Stimulated activated CD8-positive, alpha-beta memory T cell treated with anti-CD3 and anti-CD28 coated beads, Interleukin-15, amount 100 ng/mL, for 48 hours (primary cell): ENCODE measurements around the gene MYMK.

Source experiments
- DNase-seq, 2 donors: peaks; one replicate each; pipeline ENCODE4 v3.0.0-alpha.2; 2020; ENCODE audit warnings: low read depth in 2 of 2

Gene MYMK

DNA sequence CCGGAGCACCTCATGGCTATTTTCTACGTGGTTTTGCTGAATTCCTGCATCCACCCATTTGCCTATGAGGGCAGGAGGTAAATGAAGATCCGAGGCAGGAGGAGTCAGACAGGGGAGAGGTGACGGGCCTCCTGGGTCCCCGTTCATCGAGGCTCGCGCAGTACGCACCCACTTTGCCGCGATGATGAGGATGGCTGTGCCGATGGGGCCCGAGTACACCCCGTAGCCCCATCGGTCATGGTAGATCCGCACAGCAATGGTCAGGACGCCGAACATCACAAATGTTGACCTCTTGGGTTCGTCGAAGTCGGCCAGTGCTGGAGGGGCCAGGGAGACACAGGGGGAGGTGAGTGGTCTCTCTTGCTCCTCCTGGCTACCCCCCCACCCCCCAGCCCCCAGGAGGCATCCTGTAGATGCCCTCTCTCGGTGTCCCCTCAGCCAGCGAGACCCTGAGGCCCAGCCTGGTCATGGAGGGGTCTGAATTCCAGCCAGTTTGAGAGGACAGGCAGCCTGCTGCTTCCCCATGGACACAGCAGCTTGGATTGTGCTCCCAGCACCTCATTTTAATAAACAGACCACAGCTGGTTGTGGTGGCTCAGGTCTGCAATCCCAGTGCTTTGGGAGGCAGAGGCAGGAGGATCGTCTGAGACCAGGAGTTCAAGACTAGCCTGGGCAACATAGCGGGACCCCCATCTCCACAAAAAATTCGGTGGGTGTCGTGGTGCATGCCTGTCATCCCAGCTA, 5.9 kb downstream of the MYMK start:
- no peak for DNase-seq

DNA sequence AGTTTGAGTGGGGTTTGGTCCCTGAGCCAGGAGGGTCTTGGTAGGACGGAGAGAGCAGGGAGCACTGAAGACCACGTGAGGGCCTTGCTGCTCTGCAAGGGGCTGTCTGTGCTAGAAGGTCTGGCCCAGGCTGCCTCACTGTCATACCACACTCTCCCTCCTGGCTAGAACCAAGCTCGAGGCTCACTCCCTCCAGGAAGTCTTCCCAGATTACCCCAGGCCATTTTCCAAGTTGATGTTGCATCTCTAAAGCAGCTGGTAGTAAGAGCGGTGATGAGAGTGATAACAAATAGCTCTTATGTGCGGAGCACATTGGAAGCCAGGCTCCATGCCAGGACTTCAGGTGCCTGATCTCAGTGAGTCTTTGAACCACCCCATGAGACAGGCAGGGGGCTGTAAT, 6.6 kb downstream of the MYMK start:
- no peak for DNase-seq

DNA sequence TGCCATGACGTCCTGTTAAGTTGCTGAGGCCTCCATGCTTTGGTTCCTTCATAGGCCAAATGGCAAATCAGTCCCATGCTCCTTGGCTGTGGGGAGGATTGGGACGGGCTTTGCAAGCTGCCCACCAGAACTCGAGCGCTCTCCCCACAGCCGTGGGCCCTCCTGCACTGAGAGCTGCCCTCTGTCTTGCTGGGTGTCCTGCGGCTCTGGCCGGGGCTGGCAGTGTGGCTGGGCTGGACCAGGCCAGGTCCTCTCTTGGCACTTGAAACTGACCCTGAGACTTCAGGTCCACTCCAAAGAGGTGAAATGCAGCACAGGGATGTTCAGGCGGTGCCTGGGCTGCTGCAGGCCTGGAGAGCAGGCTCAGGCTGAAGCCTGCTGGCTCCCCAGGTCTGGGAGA, 7.0 kb downstream of the MYMK start:
- no peak for DNase-seq

DNA sequence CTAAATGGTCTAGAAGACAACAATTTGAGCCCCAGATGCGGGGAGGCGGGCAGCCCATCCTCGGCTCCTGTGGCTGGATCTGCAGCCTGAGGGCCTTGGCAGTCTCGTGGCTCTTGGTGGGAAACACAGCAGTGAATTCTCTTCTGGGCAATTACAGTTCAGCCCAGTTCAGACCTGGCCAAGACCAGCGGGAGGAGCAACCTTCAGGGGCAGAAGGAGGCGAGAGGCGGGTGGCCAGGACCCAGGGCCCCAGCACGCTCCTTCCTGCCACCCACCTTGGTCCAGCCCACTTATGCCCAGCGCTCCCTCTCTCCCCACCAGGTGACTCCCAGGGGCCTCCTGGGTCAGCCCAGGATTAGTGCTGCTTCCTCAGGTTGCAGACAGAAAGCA, 7.8 kb downstream of the MYMK start:
- DNase-seq, result no peak

DNA sequence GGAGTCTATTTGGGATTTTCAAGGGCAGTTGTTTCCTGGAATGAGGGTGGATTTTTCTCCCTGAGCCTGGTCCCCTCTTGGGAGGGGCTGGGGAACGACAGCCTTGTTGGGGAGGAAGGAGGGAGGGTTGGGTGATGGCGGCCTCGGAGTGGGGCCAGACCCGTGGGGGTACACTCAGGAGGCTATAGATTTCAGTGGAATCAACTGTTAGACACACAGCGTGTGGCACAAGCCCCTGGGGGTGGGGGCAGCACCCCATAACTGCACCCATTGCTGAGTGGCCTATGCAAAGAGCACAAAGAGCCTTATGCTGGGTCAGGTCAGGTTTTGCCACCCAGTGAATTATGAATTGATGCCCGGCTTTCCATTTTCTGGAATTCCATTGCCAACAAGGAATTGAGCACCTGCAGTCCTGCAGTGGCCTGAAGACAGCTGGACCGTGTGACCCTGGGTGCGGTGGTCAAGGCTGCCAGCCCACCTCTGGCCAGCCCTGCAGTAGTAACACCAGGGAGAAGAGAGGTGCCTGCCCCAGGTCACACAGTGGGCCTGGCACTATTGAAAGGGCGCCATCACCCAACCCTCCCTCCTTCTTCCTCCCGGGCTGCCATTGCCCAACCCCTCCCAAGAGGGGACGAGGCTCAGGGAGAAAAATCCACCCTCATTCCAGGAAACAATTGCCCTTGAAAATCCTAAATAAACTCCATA, 8.4 kb downstream of the MYMK start:
- DNase-seq, result no peak

DNA sequence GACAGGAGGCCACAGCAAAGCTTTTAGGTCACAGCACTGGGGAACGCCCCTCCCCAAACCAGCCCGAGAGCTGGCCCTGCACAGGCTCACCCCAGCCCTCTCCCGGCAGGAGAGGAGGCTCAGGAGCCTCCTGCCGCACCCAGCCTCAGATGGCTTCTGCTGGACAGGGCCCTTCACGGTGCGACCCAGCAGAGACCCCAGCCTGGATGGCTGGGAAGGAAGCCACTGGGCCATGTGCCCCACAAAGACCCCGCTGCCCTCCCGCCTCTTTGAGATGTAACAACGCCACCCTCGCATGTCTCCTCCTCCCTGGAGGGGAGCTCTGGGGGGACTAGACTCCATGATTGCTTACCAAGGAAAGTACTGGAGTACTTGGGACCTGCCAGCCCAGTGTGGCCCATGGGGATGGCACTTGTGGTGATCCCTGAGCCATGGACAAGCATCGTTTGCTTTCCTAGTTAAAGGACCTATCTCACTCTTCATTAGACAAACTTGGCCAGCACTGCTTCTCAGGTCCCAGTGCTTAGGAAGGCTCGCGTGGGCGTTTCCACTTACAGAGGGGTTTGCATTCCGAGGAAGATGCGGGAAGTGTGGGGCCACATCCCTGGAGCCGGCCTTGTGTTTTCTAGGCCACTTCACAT, 9.0 kb downstream of the MYMK start:
- no peak for DNase-seq

DNA sequence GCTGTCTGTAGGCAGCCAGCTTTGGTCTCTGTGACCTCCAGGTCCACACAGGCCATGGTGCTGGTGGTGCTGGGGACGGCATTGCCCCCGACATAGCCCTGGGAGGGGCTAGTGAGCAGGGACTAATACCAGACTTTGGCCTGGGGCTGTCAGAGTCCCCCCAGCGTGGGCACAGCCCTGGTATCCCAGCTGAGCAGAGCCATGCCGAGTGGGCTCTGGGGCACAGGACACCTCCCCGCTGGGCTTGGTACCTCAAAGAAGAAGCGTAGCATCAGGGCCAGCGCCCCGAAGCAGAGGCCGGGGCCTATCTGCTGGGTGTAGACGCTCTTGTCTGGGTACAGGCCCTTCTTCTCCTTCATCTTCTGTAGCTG, 9.5 kb downstream of the MYMK start:
- DNase-seq, result no peak

DNA sequence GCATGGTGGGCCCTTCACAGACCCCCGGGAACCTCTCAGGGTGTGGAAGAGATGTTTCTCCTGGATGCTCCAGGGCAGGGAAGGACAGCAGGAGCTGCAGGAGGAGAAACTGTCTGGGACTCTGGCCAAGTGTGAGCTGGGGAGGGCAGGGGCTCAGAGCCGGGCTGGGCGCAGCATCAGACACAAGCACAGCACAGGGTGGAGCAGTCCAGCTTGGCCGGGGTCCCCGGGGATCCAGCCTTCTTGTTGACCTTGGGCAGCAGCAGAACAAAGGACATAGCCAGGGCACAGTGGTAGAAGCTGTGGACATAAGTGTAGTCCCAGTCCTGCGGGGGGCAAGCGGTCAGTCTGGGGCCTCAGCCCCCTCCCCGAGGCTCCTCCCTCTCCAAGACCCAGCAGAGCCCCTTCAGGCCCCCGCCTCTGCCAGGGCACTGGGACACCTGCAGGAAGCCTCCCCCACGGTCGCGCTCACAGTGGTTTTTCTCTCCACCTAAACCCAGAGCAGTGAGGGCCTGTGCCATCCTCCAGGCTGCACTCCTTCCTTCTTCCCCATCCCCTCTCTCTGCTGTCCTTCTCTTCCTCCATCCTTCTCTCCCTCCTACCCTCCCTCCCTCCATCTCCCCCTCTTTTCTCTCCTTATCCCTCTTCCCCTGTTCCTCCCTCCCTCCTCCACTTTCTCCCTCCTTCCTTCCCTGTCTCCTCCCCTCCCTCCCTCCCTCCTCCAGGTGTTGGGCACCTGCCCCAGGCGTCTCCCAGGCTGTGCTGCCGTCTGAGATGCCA, 10.1 kb downstream of the MYMK start:
- DNase-seq, result no peak

DNA sequence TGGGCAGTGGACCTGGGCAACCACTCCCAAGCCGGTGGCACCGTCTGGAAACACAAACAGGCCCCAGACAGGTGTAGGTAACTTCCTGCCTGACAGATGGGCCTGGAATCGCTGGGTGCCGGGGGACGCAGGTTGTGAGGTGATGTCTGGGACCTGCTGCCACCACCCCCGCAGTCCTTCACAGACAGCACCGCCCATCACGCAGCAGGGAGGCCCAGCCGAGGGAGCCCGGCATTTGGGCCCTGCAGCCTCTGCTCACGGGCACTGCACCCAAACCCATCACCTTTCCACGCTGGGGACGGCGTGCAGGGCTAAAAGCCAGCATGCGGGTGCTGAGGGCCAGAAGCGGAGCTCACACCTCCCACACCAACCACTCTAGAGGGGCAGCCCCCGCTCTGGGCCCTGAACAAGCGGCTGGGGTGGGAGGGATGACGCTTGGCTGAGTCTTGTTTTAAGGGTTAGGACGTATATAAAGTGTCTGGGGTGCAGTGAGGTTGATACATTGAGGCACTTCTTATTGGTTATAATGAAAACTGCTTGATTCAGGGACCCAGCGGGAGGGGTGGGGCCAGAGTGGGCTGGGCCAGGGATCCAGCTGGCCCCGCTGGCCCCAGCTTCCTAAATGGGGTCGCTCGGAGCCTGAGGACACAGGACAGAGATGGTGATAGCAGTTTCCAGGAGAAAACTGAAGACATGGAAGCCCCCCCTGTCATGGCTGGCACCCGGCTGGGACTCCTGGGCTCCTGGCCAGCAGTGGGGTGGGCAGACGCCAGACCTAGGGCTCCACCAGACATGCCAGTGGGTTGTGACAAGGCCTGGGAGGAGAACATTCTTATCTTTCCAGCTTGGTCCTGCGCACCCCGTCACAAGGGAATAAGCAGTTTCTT, 11.3 kb downstream of the MYMK start:
- DNase-seq, result no peak

DNA sequence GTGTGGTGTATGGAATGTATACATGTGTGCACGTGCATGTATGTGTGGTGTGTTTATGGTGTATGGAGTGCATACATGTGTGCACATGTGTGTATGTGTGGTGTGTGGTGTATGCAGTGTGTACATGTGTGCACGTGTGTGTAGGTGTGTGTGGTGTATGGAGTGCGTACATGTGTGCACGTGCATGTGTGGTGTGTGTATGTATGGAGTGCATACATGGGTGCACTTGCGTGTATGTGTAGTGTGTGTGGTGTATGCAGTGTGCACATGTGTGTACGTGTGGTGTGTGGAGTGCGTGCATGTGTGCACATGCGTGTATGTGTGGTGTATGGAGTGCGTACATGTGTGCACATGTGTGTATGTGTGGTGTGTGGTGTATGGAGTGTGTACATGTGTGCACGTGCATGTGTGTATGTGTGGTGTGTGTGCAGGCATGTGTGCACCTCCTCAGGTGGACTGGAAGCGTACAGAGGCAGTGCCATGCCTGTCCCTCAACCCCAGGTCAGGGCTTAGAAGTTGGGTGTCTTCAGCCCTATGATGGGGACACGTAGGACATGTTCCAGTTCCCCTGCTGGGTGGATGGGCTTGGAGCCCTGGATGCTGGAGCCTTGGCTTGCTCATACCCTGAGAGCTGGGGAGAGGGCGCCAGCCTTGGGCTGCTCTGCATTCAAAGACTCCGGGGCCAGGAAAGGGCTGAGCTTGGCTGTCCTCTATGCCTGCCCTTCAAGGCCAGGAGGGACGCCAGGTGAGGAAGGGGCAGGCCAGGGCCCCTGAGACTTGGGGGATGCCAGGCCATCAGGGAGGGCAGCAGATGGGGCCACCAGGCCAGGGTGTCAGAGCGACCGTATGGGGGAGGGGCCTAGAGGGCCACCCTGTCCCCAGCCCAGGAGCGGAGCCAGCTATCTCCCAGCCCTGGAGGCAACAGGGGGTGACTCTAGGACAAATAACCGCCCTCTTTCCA, 12.2 kb downstream of the MYMK start:
- DNase-seq, result no peak

DNA sequence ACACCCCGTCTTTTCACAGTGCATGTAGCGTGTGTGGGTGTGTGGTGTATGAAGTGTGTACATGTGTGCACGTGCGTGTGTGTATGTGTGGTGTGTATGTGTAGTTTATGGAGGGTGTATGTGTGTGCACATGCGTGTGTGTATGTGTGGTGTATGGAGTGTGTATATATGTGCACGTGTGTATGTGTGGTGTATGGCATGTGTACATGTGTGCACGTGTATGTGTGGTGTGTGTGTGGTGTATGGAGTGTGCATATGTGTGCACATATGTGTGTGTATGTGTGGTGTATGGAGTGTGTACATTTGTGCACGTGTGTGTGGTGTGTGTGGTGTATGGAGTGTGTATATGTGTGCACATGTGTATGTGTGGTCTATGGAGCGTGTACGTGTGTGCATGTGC, 13.2 kb downstream of the MYMK start:
- DNase-seq, result no peak

DNA sequence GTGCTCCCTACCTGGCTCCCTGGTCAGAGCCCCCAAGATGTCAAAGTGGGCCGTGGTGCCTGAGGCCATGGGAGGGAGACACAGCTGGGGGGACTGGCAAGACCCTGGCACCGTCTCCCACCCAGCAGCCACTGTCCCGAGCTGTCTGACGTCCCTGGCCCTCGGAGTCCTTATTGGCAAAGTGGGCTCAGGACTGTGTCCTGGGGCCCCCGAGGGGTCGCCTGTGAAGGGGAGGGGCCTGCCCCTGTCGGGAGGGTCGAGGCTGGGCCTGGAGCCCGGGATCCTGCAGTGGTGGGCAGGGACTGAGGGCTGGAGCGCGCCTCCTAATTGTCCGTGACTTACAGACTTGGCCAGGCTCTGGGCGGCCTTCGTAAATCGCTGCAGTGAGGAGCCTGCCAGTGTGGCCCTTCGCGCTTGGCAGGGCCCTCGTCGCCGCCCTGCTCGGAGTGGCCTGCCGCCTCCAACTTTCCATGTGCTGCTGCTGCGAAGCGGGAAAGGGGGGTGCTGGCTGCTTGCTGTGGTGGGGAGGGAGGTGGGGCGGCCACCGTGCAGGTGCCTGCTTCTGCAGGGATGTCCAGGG, 13.7 kb downstream of the MYMK start:
- DNase-seq, result no peak

DNA sequence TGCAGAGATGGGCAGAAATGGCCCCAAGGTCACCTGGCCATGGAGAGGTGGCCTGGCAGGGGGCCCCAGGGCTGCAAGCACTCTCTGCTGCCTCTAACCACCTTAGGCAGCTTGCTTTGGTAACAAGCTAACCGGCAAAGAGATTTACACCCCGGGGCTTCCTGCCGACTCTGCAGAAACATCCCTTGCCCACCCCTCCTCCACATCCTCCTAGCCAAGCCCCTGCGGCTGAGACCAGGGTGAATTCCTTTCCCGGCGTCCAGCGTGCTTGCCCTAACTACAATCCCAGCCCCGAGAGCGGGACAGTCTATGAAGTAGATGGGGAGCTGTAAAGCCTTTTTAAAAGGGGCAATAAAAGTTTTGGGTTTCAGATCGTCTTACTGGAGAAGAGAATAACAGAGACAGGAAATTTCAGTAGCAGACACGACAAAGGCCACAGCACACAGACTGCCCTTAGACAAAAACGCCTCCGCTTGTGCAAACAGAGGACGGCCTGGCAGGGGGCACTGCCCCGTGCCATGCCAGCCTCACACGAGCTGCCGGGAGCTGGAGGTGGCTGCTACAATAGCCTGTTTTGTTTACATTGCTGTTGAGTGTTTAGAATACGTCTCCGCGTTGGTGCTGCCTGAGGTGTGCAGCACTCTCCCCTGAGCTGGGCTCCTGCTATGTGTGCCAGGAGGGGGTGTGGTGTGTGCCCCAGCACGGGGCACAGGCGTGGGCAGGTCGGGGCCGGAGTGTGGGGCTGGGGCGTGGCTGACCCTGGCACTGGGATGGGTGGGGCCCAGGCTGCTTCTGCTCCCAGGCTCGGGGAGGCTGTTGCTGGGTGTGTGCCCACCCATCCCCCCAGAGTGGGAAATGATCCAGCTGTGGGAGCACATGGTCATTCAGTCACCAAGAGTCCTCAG, 15.3 kb downstream of the MYMK start:
- no peak for DNase-seq

DNA sequence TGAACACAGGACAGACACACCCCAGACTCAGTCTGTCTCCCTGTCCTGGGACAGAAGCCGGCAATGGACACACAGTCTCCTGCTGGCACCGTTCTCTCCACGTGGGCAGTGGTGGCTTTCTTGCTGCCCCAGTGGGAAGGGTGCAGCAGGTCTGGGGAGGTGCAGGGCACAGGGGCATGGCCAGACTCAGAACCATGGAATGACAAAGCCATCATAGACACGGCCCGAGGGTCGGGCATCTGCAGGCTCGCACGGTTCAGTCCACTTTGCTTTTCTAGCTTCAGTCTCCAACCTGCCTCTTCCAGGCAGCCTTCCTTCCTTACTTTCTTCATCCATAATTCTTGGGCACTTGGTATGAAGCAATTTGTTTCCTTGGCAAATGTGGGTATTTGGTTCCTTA, 16.7 kb downstream of the MYMK start:
- no peak for DNase-seq

DNA sequence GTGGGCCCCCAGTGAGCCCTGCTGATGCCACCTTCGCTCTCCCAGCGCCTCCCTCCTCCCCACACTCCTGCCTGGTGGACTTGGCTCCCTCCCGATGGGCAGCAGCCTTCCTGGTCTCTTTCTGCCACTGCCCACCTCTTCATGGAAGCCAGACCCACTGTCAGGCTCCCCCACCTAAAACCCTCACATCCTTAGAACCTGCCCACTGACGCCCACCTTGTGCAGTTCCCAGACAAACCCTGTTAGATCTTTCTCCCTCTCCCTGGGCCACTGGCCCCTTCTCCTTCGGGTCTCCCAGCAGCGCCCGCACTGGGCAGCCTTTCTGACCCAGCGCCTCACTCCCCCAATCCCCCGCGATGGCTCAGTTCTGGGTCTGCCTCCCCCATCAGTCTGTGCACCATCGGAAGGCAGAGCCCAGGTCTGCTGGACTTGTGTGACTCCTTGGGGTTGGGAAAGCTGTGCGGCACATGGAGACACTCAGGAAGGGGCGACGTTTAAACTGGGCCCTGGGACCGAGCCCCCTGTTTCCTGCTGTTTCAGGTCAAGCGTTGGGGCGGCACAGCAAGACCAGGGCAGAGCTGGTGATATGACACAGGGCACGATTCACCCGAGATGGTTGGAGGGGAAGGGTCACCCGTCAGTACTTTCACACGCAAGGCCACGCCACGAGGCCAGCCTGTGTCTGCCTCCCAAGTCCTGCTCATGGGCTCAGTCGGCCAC, 17.4 kb downstream of the MYMK start:
- no peak for DNase-seq

DNA sequence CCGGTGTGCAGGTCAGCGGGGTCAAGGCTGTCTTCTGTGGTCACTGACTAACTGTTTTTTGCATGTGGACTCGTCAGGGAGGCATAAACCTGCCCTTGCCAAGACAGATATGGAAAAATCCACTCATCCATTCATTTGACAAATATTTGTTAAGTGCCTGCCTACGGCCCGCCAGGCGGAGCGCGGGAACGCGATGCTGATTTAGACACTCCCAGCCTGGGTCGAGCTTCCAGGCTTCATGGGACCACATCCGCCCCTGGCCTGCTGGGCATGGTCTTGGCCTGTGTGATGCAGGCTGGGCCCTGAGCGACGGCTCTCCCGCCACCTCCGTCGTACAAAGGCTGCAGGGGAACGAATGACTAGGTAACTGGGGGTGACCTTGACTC, 18.1 kb downstream of the MYMK start:
- no peak for DNase-seq

DNA sequence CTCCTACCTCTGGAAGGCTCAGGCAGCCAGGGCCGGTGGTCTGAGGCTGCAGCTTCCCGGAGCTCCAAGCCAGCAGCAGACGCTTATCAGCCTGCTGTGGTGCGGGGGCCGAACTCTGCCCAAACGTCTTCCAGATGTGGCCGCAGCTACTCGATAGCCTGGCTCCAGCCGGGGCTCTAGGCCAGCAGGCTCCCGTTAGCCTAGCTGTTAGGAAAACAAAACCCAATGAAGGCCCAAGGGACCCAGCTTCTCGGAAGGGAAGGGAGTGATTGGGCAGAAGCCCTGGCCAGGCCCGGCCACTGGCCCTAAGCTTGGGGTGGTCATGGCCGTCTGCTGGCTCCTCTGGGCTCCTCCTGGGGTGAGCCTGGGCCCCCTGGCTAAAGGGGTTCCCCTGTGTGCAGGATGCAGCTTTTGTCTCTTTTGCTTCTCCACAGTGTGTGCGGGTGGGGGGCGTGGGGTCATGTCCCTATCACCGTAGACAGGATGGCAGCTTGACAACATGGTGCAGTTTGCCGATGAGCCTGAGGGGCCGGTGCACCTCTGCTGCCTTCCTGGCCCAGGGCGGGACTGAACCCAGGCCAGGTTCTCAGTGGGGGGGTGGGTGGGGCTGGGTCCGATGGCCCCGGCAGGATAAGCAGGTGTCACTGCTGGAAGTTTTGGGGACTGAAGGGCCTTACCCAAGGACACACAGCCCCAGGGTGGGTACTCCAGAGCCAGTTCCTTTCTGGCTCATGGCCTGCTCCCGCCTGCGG, 18.7 kb downstream of the MYMK start:
- no peak for DNase-seq
